GM18511 (cell line): Measurements from ENCODE around the gene RASGRF1.
"Not testable (repeated sequence)": the region's sequence is repeated elsewhere in the genome, so short reads cannot be mapped to it uniquely, and the experiment has no call there.

Experiments
- ATAC-seq: cut with Tn5 transposase; IDR thresholded peaks from one replicate; pipeline ENCODE4 v1.9.1; 2021; ENCODE audit warnings: mild to moderate bottlenecking, moderate library complexity; ENCODE audit not compliant: unreplicated experiment

RASGRF1 gene

DNA sequence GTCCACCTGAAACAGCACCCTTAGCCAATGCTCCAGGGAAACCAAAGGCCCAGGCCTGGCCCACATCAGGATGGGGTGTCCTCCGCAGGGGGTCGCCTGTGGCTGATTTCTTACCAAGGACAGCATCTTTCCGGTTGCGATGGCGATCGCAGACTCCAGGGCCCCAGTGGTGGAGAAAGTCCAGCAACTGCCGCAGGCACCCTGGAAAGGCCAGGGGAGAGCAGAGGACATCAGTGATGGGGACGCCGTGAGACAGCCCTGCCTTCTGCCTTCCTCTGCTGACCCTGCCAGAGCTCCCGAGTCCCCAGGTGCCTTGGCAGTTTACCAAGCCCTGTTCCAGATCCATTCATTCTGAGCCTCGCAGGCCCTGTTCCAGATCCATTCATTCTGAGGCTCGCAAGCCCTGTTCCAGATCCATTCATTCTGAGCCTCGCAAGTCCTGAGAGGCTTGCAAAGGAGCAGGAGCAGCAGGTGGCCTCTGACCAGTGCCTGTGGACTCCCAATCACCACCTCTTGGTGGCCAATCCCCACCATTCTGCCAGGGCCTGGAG is 158.2 kb downstream of the RASGRF1 start:
- no peak for ATAC-seq

DNA sequence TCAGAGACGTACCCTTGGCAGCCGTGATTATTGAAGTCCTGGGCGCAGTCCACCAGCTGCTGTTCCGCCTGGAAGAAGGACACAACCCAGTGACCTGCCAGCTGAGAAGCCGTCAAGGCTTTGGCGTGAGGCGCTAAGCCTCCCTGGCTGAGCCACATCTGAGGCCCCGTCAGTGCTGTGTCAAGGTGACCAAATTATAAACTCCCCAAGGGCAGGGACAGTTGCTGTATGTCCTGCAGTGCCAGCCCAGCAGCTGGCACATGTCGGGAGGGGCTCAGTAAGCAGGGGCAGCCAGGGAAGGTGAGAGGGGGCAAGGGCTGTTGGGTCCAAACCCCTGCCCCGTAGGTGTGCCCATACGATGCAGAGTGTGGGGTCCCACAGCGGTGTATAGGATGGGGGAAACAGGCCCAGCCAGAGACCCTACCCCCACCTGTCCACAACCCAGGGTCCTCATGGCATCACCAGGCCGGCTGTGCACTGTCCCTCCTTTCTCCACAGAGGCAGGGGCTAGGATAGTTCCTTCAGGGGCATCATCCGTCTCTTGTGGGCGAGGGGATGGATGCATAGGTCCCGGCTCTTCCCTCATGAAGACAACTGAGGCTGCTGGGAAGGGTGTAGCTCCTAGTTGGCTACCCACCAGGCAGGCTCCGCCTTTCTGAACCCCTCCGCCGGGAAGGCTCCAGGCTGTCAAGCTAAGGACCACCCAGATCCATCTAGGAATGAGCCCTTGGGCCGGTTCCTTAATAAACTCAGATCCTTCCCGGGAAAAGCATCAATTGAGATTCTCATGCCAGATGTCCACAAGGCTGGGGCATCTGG is 158.9 kb downstream of the RASGRF1 start:
- ATAC-seq: no peak

DNA sequence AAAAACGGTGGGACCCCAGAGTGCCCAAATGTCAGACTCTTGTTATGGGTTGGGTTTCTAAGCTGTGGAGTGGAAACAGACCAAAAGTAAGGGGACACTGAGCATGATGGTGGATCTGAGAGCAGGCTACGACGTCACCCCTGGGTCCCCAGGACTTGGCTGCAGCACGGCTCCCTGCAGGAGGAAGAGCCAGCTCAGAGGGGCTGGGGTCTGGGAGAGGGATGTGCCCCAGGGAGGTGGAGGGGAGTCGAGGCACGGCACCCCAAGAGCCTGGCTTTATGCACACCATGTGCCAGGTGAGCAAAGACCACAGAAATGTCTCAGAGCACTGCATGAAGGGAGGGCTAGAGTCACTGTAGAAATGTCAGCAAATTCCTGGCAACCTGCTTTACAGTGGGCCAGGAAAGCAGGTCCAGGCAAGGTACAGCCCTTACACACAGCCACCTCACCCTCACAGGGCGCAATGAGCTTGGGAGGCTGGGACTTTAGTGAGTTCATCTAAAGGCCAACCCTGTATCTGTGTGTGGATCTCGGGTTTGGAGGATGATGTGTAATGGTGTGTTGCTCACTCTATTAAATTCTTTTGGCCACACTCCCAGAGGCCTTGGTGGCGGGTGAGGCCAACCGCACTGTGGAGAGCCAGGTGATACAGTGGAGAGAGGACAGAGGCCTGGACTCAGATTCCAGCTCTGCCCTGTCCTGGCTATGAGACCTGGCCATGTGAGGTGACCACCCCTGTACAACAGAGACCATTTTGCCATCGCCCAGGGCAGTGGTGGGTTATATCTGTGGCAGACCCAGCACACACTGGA is 159.8 kb downstream of the RASGRF1 start:
- ATAC-seq: no peak

DNA sequence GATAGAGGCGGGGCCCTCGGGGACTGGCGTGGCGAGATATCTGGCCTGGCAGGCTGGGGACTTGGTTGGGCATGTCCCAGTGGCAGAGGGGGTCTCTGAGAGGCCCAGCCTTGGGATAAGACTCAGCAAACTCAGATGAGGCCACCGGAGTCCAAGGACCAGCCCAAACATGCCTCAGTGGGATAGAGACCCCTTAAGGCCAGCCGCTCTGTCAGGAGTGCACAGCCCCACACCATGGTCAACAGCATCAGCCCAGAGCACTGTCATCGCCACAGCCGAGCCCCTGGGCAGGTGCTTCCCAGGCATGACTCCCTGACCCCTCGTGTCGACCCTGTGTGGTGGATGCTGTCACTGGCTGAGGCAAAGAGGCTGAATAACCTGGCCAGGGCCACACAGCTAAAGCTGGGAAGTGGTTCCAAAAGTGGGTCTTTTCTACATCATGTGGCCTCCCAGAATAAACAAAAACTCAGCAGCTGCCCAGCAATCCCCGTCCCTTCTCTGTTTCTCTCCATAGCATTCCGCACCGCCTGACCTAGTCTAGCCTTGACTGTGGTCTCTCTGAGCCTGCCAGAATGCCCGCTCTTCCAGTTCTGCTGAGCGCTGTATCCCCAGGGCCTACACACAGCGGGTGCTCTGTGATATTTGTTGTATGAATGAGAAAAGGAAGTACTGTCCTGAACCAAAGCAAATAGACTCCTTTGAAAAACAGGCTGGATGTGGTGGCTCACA is 160.9 kb downstream of the RASGRF1 start:
- no peak for ATAC-seq

DNA sequence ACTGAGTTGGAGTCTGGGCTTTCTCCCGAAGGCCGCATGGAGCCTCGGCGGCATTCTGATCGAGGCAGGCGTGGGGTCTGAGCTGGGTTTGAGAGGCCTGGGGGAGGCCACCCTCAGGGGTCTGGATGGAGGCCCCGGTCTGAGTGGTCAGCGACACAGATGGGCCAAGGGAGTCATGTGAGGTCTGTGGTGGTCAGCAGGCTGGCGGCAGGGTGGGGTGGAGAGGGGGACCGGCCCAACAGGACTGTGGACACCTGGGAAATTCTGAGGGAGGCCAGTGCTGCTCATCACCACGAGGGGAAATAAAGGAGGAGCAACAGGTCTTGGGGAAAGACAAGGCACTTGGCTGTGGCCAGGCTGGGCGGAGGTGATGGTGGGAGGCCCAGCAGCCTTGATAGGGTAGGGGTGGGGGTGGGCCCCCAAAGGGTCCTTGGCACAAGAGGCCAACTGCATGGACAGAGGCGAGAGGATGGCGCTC is 161.9 kb downstream of the RASGRF1 start:
- ATAC-seq: no peak

DNA sequence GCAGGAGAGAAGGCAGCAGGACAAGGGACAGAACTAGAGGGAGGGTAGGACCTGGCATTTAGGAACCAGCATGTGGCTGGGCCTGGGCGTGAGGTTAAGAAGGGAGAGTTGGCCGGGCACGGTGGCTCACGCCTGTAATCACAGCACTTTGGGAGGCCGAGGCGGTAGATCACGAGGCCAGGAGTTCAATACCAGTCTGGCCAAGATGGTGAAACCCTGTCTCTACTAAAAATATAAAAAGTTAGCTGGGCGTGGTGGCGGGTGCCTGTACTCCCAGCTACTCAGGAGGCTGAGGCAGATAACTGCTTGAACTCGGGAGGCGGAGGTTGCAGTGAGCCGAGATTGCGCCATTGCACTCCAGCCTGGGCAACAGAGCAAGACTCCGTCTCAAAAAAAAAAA is 162.4 kb downstream of the RASGRF1 start:
- ATAC-seq: not testable (repeated sequence)

DNA sequence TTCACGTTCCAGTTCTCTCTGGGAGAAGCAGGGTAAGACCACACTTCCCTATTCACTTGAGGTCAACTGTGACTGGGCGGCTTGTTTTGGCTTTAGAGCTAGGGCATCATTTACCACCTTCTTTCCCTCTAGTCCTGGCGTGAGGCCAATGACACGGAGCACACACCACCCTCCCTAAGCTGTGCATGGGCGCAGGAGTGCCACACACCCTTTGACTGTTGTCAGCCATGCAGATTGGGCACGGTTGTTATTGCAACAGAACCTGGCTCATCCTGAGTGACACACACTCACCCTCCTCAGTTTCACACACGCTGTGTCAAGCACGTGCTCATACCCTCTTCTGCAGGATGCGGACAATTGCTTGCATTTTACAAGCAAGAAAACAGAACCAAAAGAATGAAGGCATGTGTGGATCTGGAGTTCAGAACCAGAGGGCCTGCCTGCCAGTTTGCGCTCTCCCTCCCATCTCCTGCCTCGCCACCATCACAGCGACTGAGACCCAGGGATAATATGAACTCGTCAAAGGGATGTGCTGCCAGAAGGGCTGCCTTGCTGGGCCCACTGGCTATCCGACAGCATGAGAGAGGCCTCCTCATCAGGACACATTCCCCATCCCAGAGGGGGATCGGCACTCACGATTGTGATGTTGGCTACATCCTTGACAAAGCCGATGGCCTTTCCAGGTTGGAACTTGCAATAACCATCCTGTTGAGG is 163.3 kb downstream of the RASGRF1 start:
- no peak for ATAC-seq

DNA sequence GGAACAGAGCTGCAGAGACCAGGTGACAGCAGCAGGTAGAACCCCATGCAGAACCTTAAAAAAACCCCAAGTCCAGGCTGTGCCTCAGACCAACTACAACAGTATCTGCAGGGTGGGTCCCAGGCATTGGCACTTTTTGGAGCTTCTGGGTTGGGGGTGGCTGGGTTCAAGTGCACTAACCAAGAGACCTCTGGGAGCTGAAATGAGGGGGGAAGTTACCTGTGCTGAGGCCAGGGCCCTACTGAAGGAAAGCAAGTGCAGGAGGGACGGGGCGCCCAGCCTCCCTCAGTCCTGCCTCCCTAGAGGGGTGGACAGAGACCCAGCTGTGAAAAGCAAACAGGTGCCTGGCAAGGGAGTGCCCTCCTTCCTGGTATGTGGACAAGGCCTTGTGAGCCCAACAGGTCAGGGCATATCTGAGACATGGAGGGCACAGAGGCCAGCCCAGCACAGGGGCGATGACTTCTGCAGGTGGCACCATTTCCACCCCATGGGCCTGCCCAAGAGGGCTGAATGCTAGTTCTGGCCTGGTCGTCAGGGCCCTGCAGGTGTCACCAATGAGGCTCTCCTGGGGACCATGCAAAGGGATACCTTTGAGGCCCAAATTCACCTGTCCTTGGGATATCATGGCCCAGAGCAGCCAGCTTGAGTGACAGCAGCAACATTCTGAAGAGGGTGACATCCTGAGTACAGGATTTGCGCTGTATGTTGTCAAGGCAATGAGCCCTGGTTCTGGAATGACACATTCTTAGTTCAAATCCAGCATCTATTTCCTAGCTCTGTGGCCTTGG is 164.4 kb downstream of the RASGRF1 start:
- no peak for ATAC-seq

DNA sequence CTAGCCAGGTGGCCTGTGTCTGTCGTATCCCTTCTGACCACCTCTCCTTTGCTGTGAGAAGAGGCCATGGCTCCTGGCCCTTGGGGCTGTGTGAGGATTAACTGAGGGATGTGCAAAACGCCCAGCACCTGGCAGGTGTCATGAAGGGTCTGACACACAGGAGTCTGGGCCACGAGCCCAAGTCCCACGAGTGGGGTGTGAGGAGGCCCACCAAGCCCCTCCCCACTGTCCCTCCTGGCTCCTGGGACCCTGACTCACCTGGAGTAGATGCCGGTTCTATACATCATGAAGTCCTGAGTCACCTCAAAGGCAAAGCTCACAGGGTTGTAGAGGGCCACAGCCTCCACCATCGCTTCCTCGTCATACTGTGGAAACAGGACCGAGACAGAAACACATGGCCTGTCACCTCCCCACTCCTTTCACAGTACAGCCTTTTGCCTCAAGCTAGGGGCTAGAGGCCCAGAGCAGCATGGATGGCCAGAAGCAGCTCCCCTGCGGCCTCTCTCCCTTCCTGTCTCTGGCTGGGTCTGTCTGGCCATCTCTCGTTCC is 165.4 kb downstream of the RASGRF1 start:
- no peak for ATAC-seq

DNA sequence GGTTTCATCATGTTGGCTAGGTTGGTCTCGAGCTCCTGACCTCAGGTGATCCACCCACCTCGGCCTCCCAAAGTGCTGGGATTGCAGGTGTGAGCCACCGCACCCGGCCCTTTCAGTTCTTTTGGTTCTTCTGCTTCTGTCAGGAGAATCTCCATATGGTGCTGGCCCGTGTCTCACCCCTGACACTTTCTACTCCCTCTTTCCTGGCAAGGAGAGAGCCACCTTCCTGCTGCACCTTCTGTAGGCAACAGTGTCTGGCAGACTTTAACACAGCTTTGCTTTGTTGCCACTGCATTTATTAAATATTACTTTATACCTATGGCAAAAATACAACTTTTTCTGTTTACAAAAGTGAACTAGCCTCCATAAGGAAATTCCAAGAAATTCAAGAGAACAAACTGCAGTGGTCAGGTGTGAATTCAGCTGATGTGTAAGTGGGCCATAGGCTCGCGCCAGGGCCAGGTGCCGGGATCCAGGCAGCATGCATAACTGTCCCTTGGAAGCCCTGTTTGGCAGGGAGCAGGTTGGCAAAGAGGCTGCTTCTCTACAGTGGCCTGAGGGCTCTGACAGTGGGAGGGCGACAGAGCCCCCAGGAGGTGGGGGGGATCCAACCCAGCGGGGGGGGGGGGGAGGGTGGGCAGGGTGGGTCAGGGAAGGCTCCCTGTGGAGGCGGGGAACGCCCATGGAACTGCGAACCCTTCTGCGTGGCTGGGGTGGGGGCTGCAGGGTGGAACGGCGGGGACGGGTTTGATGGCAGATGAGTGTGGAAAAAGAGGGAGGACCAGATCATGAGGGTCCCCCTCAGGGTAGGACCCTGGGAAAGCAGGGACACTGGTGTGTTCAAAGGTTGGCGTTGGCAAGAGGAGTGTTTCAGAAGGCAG is 166.9 kb downstream of the RASGRF1 start:
- no peak for ATAC-seq

DNA sequence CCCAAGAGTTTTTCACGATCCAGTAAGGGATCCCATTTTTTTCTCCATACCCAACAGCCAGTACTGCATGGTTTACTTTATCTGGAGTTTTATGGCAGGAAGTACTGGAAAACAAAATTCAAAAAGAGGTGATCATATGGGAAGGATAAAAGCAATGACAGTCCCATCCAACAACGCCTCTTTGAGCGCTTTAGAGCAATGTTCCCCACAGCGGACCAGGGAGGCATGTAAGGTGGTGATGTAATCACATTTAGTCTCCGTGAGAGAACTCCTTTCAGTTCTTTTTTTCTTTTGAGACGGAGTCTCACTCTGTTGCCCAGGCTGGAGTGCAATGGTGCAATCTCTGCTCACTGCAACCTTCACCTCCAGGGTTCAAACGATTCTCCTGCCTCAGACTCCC is 167.6 kb downstream of the RASGRF1 start:
- no peak for ATAC-seq

DNA sequence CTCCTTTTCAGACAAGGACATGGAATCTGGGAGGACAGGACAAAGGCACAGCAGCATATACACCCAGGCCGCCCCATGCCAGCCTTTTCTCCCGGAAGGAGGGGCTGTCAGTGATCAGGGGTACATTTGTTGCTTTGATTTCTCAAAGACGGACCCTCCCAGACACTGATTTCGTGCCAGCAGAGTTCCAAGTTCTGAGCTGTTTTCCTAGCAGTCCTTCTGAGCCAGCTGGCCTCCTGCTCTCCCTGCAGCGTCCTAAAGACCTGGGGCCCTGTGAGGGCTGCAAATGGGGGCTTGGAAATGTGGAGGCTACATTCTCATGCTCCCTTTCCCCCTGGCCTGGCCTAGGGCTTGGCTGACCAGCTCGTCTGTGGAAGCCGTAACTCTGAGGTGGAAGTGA is 168.1 kb downstream of the RASGRF1 start:
- no peak for ATAC-seq

DNA sequence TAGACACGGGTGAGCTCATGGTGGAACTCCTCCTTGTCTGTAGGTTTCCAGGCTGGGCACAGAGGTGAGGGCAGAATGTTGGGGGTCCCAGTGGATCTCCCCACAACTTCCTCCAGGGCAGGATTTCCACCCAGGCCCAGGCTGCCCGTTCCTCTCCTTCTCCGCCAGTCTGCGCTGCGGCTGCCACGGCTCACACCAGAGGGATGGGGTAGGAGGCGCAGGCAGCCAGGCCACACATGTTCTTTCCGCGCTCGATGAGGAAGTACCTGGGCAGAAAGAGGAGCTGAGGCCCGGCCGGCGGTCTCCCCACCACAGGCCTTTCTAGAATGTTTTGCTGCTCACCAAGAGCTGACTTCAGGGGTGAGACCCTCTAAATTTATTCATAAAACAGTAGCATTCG is 168.6 kb downstream of the RASGRF1 start:
- ATAC-seq: no peak

DNA sequence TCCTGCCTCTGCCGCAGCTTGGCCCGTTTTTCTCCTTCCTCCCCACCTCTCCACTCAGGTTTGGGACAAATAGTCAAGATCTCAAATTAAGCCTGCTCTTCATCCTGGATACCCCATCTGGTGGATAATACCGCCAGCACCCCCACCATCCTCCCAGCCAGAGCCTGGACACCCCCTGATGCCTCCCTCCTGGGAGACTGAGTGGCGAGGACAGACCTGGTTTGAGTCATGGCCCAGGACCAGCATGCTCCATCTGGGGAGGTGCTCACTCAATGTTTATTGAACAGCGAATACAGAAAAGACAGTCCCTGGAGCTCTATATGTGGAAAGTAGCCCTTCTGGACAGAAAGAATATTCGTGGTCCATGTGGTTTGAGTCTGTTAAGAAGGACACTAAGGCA is 169.1 kb downstream of the RASGRF1 start:
- ATAC-seq: no peak

DNA sequence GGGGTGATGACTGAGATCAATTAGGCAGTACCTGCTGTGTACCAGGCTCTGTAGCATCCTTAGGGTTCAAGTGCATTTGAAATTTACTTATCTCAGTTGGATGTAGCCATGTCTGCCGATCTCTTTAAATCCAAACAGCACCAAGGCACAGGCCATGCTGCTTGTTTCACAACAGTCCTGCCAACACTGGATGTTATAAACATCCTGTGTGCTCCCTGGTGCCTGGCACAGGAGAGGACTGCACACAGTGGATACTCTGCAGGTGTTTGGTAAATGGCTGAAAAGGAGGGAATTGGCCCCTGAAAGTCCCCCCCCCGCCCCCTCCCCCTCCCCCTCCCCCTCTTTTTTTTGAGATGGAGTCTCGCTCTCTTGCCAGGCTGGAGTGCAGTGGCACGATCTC is 172.7 kb downstream of the RASGRF1 start:
- no peak for ATAC-seq

DNA sequence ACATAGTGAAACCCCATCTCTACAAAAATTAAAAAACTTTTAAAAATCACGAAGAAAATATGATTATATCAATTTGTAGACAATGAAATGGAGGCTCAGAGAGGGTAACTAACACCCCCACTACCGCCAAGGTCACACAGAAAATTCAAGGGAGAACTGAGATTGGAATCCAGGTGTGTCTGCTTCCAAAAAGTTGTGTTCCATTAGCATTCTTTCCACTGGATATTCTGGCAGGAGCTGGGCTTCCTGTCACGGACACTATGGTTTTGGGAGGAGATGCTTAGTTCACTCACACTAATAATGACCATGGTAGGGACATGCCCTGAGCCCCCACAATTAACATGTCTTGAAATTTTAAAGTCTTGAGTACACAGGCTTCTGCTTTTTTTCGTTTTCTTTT is 174.5 kb downstream of the RASGRF1 start:
- ATAC-seq: no peak

DNA sequence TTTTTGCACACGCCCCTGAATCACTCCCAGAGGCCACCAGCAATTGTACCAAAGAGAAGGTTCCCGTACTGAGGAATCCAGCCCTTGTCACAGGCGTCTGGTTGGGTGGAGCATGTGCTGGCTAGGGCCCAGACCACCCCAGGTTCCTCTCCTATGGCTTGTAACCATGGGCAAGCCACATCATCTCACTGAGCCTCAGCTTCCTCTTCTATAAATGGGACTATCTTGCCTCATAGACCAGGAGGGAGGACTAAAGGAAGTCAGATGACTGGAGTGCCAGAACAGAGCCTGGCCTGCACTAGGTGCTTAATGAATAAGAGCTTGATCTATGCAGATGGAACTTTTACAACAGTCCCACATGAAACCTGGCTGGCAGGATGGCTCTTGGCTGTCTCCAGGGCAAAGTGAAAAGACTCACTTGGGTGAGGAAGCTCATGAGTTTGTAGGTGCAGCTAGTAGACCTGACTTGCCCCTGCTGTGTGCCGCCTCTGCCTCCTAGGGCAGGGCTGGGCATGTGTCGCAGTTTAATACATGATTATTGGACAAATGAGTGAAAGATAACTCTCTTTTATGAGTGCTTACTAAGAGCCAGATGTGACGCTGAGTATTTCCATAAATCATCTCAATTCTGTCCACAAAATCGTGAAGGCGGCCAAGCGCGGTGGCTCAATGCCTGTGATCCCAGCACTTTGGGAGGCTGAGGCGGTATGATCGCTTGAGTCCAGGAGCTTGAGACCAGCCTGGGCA is 175.1 kb downstream of the RASGRF1 start:
- no peak for ATAC-seq
